NCI-H1105 treated with DMSO at 0.1 percent for 48 hours (cell line): ENCODE measurements around the gene ITPKB.
"Not testable (repeated sequence)": the region's sequence is repeated elsewhere in the genome, so short reads cannot be mapped to it uniquely, and the experiment has no call there.

ENCODE experiments used
- DNase-seq: peaks from one replicate; lab custom pipeline; 2025; lab: John Stamatoyannopoulos, UW

ITPKB gene

GRCh38 chr1:226602186-226603021 lies 136.7 kb downstream of the ITPKB start:
- no peak for DNase-seq

GRCh38 chr1:226601456-226601855 lies 137.6 kb downstream of the ITPKB start:
- no peak for DNase-seq

GRCh38 chr1:226600254-226600653 lies 138.8 kb downstream of the ITPKB start:
- DNase-seq, result no peak

GRCh38 chr1:226599636-226600238 lies 139.3 kb downstream of the ITPKB start:
- DNase-seq, result no peak

GRCh38 chr1:226598955-226599354 lies 140.1 kb downstream of the ITPKB start:
- DNase-seq, result not testable (repeated sequence)

GRCh38 chr1:226598455-226598849 lies 140.6 kb downstream of the ITPKB start:
- DNase-seq, result no peak

- no peak for DNase-seq
Observed at GRCh38 chr1:226597616-226598454, 141.2 kb downstream of the ITPKB start.

- no peak for DNase-seq
Observed at GRCh38 chr1:226596531-226597165, 142.4 kb downstream of the ITPKB start.

- DNase-seq, result no peak
Observed at GRCh38 chr1:226593541-226593940, 145.5 kb downstream of the ITPKB start.

GRCh38 chr1:226590614-226591013 lies 148.5 kb downstream of the ITPKB start:
- no peak for DNase-seq

- DNase-seq, result no peak
Observed at GRCh38 chr1:226589008-226589733, 149.9 kb downstream of the ITPKB start.

- DNase-seq, result no peak
Observed at GRCh38 chr1:226588484-226588883, 150.6 kb downstream of the ITPKB start.

GRCh38 chr1:226586650-226587422 lies 152.2 kb downstream of the ITPKB start:
- DNase-seq, result no peak

GRCh38 chr1:226586116-226586515 lies 153.0 kb downstream of the ITPKB start:
- no peak for DNase-seq

GRCh38 chr1:226584164-226584563 lies 154.9 kb downstream of the ITPKB start:
- no peak for DNase-seq

- no peak for DNase-seq
Observed at GRCh38 chr1:226582966-226583365, 156.1 kb downstream of the ITPKB start.
